PC-9 (cell line): ENCODE data around the gene PDGFD. TPM values are rescaled to one million over a fixed set of nuclear protein-coding genes. Genes with fewer than 3 reads are reported as not detected.

Experiments
- BruUV-seq: library from RNA; stranded (reverse); fragments of 400-500 nt; replicated peaks from 2 replicates; lab custom pipeline; 2021; lab: Mats Ljungman, UMichigan
- CTCF ChIA-PET: fragments of 300-600 bp; sonication (Branson Sonifier 250); formaldehyde crosslinking; loops from one replicate; lab custom pipeline; 2022; ENCODE audit warnings: antibody characterized with exemption; lab: Charles Lee
- POLR2A ChIA-PET: fragments of 300-600 bp; sonication (Branson Sonifier 250); formaldehyde crosslinking; loops from one replicate; lab custom pipeline; 2022; ENCODE audit warnings: antibody characterized with exemption; ENCODE audit not compliant: unreplicated experiment; lab: Charles Lee
- DNase-seq, 2 experiments: peaks; one replicate each; pipeline versions ENCODE4 v3.0.0 to v3.0.0-alpha.2; 2015 to 2022; ENCODE audit warnings: mixed read lengths in 1 of 2
- H2AFZ ChIP-seq: fragments of 200-600 bp; sonication (generic); 2 replicates; pipeline ENCODE4 v1.8.1; 2017; ENCODE audit warnings: antibody characterized with exemption
- H3F3A ChIP-seq: fragments of 200-600 bp; sonication (generic); 2 replicates; pipeline ENCODE4 v1.8.1; 2017; ENCODE audit warnings: antibody characterized with exemption, mild to moderate bottlenecking, low read depth; ENCODE audit not compliant: insufficient read depth
- H3K27ac ChIP-seq: fragments of 200-600 bp; sonication (generic); 2 replicates; pipeline ENCODE4 v1.6.1; 2016; ENCODE audit warnings: mixed run types
- H3K27me3 ChIP-seq: fragments of 200-600 bp; sonication (generic); 2 replicates; pipeline ENCODE4 v1.6.1; 2016; ENCODE audit warnings: low read depth, mixed run types; ENCODE audit not compliant: insufficient read depth
- H3K36me3 ChIP-seq: fragments of 200-600 bp; sonication (generic); 2 replicates; pipeline ENCODE4 v1.6.1; 2016; ENCODE audit warnings: low read depth, mixed run types
- H3K4me1 ChIP-seq: fragments of 200-600 bp; sonication (generic); replicated peaks from 2 replicates; pipeline ENCODE4 v1.6.1; 2016; ENCODE audit warnings: mixed run types; ENCODE audit not compliant: insufficient read depth
- H3K4me2 ChIP-seq: fragments of 200-600 bp; sonication (generic); 2 replicates; pipeline ENCODE4 v1.6.1; 2017; ENCODE audit warnings: mixed run types
- H3K4me3 ChIP-seq: fragments of 200-600 bp; sonication (generic); 2 replicates; pipeline ENCODE4 v1.6.1; 2016; ENCODE audit warnings: mixed run types
- H3K79me2 ChIP-seq: fragments of 200-600 bp; sonication (generic); 2 replicates; pipeline ENCODE4 v1.6.1; 2017; ENCODE audit warnings: low read depth, mixed run types
- H3K9me2 ChIP-seq: fragments of 200-600 bp; sonication (generic); 2 replicates; pipeline ENCODE4 v1.8.1; 2017; ENCODE audit warnings: mild to moderate bottlenecking; ENCODE audit not compliant: insufficient read depth
- H3K9me3 ChIP-seq: fragments of 200-600 bp; sonication (generic); 2 replicates; pipeline ENCODE4 v1.8.1; 2016; ENCODE audit warnings: low read depth; ENCODE audit not compliant: insufficient read depth
- H4K20me1 ChIP-seq: fragments of 200-600 bp; sonication (generic); 2 replicates; pipeline ENCODE4 v1.8.1; 2017; ENCODE audit not compliant: insufficient read depth
- CTCF ChIP-seq: fragments of 200-600 bp; sonication (generic); conservative IDR thresholded peaks from 2 replicates; pipeline ENCODE4 v1.6.1; 2017; ENCODE audit warnings: mixed run types, antibody characterized with exemption, mild to moderate bottlenecking, moderate library complexity
- EZH2 ChIP-seq: fragments of 200-600 bp; sonication (generic); IDR thresholded peaks from 2 replicates; pipeline ENCODE4 v1.8.0; 2017; ENCODE audit warnings: antibody characterized with exemption, low read depth
- intact Hi-C: fragments of 100-400 bp; cut with micrococcal nuclease; formaldehyde crosslinking; loops from one replicate; pipeline ENCODE4 v1.10.0; 2022; ENCODE audit not compliant: unreplicated experiment
- total RNA-seq: library from RNA; stranded (reverse); gene quantifications from 2 replicates; pipeline ENCODE4 v1.2.3, GENCODE V29; 2021

PDGFD gene
- total RNA-seq, 1 experiment from 2014 or later: 6.1 TPM

- Histone ChIP-seq H4K20me1 (no peaks in the 10 kb centered on the region), H3K4me3 (no peak overlapping the region), H3K9me3 (no peaks in the 10 kb centered on the region; the same call in 1 of the 2 replicates), H3K27ac (no peak overlapping the region), H3K79me2 (no peaks in the 10 kb centered on the region), H2AFZ (no peak overlapping the region), H3K9me2 (no peaks in the 10 kb centered on the region), H3K4me1 (no peaks in the 10 kb centered on the region), H3K27me3 (no peaks in the 10 kb centered on the region), H3F3A (no peaks in the 10 kb centered on the region), H3K4me2 (no peak overlapping the region), H3K36me3 (no peaks in the 10 kb centered on the region)
- no TSS peak for BruUV-seq
- no peak for DNase-seq
- intact Hi-C loops: no loop called here
- POLR2A ChIA-PET: no interaction called here
- CTCF ChIA-PET: no interaction called here
- TF ChIP-seq EZH2 (no peak), CTCF (no peak)
These were observed 256.8 kb downstream of the PDGFD start for GRCh38 chr11:103907136-103907535.

- CTCF ChIA-PET: no interaction called here
- Histone ChIP-seq H3K9me3 (no peaks in the 10 kb centered on the region; the same call in 1 of the 2 replicates), H3K36me3 (no peaks in the 10 kb centered on the region), H3F3A (no peaks in the 10 kb centered on the region), H2AFZ (no peak overlapping the region), H3K27me3 (no peaks in the 10 kb centered on the region), H3K4me3 (no peak overlapping the region), H3K4me2 (no peak overlapping the region), H3K79me2 (no peaks in the 10 kb centered on the region), H3K9me2 (no peaks in the 10 kb centered on the region), H3K4me1 (no peaks in the 10 kb centered on the region), H3K27ac (no peak overlapping the region), H4K20me1 (no peaks in the 10 kb centered on the region)
- BruUV-seq: no TSS peak
- no peak for DNase-seq
- POLR2A ChIA-PET: no interaction called here
- TF ChIP-seq EZH2 (no peak), CTCF (no peak)
- intact Hi-C loops: no loop called here
These were observed 257.6 kb downstream of the PDGFD start for GRCh38 chr11:103906291-103906867.

GRCh38 chr11:103904324-103904667 is 259.7 kb downstream of the PDGFD start:
- intact Hi-C loops: no loop called here

More at GRCh38 chr11:103904324-103904667, 259.7 kb downstream of the PDGFD start:
- Histone ChIP-seq H3K9me2 (no peaks in the 10 kb centered on the region), H3K27me3 (no peaks in the 10 kb centered on the region), H3K4me3 (no peak overlapping the region), H3K27ac (no peak overlapping the region), H3K4me2 (no peak overlapping the region), H3K36me3 (no peaks in the 10 kb centered on the region), H4K20me1 (no peaks in the 10 kb centered on the region), H3K79me2 (no peaks in the 10 kb centered on the region), H3F3A (no peaks in the 10 kb centered on the region), H3K4me1 (no peaks in the 10 kb centered on the region), H3K9me3 (no peaks in the 10 kb centered on the region), H2AFZ (no peak overlapping the region)
- ChIA-PET POLR2A (no interaction called here), CTCF (no interaction called here)
- BruUV-seq: no TSS peak
- DNase-seq: no peak
- TF ChIP-seq CTCF: no peak
- no peak for TF ChIP-seq EZH2
